ENCODE data around the gene CDYL2. TPM values are rescaled to one million over a fixed set of nuclear protein-coding genes. Genes with fewer than 3 reads are reported as not detected.

The CDYL2 gene
- total RNA-seq, 1 experiment from 2014 or later = 7.6 TPM

DNA sequence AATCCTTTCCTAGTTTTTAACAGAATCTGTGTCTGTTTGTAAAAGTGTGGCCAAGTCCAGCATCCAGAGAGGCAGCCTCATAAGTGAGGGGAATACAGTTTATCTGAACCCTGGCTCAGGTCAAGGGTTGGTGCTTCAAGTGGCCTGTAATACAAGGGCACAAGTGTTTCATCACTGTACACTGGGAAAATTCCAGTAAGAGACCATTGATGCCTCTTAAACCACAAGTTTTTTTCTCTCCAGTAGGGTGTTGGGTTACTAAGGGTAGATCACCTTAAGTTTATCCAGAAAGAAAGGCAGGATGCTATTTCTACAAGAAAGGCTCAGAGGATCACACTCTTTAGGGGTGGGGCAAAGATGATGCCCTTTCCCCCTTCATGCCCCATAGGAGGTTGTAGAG is 96.7 kb downstream of the CDYL2 start:
- Histone ChIP-seq H3K4me3 (ENCODE audit: low read length) (no peak overlapping the region), H4K20me1 (ENCODE audit: low read length) (no peaks in the 10 kb centered on the region), H3K79me2 (ENCODE audit: low read length) (no peaks in the 10 kb centered on the region), H3K4me1 (ENCODE audit: insufficient read depth, low read length) (no peaks in the 10 kb centered on the region), H3K36me3 (ENCODE audit: low read depth, low read length) (no peaks in the 10 kb centered on the region), H2AFZ (ENCODE audit: low read length) (no peak overlapping the region), H3K9me3 (ENCODE audit: low read length) (no peaks in the 10 kb centered on the region), H3K9ac (ENCODE audit: low read length) (no peak overlapping the region), H3K27me3 (ENCODE audit: low read length) (no peaks in the 10 kb centered on the region), H3K27ac (ENCODE audit: low read length) (no peak overlapping the region), H3K9me2 (replicated peaks; ENCODE audit: low read length) (no peaks in the 10 kb centered on the region), H3K4me2 (ENCODE audit: low read length) (no peak overlapping the region), H3F3A (ENCODE audit: low read length, unreplicated experiment) (no peaks in the 10 kb centered on the region)
- no TSS peak for BruUV-seq (replicated peaks)
- POLR2A ChIA-PET (ENCODE audit: unreplicated experiment) = no interaction called here
- ATAC-seq (no peak), DNase-seq (no peak)
- CTCF ChIA-PET = no interaction called here
- no peak for TF ChIP-seq EZH2phosphoT487 (IDR thresholded peaks at IDR 0.05; ENCODE audit: borderline replicate concordance, low read length)
- no peak for TF ChIP-seq EZH2 (IDR thresholded peaks at IDR 0.05; ENCODE audit: low read length, unreplicated experiment)
- TF ChIP-seq, protein P1, sequence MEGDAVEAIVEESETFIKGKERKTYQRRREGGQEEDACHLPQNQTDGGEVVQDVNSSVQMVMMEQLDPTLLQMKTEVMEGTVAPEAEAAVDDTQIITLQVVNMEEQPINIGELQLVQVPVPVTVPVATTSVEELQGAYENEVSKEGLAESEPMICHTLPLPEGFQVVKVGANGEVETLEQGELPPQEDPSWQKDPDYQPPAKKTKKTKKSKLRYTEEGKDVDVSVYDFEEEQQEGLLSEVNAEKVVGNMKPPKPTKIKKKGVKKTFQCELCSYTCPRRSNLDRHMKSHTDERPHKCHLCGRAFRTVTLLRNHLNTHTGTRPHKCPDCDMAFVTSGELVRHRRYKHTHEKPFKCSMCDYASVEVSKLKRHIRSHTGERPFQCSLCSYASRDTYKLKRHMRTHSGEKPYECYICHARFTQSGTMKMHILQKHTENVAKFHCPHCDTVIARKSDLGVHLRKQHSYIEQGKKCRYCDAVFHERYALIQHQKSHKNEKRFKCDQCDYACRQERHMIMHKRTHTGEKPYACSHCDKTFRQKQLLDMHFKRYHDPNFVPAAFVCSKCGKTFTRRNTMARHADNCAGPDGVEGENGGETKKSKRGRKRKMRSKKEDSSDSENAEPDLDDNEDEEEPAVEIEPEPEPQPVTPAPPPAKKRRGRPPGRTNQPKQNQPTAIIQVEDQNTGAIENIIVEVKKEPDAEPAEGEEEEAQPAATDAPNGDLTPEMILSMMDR (conservative IDR thresholded peaks at IDR 0.05; ENCODE audit: low read depth, low read length) = no peak
- intact Hi-C loops (cut with micrococcal nuclease) = no loop called here

DNA sequence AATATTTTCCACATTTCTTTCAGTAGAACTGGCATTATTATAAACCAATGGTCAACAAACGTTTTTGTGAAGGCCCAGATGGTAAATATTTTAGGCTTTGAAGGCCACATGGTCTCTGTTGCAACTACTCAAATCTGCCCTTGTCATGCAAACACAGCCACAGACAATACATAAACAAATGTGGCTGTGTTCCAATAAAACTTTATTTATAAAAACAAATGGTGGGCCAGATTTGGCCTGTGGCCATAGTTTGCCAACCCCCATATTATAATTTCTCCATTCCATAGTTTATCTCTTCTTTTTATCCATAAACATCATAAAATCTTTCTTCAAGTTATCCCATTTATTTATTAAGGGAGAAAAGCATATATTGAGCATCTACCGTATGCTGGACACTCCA is 98.8 kb downstream of the CDYL2 start:
- H3K36me3 ChIP-seq (ENCODE audit: low read depth, low read length) = no peaks in the 10 kb centered on the region
- no peaks in the 10 kb centered on the region for H3K9me3 ChIP-seq (ENCODE audit: low read length)
- H4K20me1 ChIP-seq (ENCODE audit: low read length) = no peaks in the 10 kb centered on the region
- no peaks in the 10 kb centered on the region for H3F3A ChIP-seq (ENCODE audit: low read length, unreplicated experiment)
- H2AFZ ChIP-seq (ENCODE audit: low read length) = no peak overlapping the region
- intact Hi-C loops (cut with micrococcal nuclease) = no loop called here
- no peak overlapping the region for H3K4me2 ChIP-seq (ENCODE audit: low read length)
- no peak for DNase-seq
- no peaks in the 10 kb centered on the region for H3K27me3 ChIP-seq (ENCODE audit: low read length)
- H3K4me1 ChIP-seq (ENCODE audit: insufficient read depth, low read length) = no peaks in the 10 kb centered on the region
- TF ChIP-seq, protein P1 (conservative IDR thresholded peaks at IDR 0.05; ENCODE audit: low read depth, low read length) = no peak
- no peak for TF ChIP-seq EZH2 (IDR thresholded peaks at IDR 0.05; ENCODE audit: low read length, unreplicated experiment)
- no peak for TF ChIP-seq EZH2phosphoT487 (IDR thresholded peaks at IDR 0.05; ENCODE audit: borderline replicate concordance, low read length)
- H3K9ac ChIP-seq (ENCODE audit: low read length) = no peak overlapping the region
- H3K9me2 ChIP-seq (replicated peaks; ENCODE audit: low read length) = no peaks in the 10 kb centered on the region
- ATAC-seq = no peak
- ChIA-PET CTCF (no interaction called here), POLR2A (ENCODE audit: unreplicated experiment) (no interaction called here)
- no peaks in the 10 kb centered on the region for H3K79me2 ChIP-seq (ENCODE audit: low read length)
- no TSS peak for BruUV-seq (replicated peaks)
- H3K27ac ChIP-seq (ENCODE audit: low read length) = no peak overlapping the region
- H3K4me3 ChIP-seq (ENCODE audit: low read length) = no peak overlapping the region

DNA sequence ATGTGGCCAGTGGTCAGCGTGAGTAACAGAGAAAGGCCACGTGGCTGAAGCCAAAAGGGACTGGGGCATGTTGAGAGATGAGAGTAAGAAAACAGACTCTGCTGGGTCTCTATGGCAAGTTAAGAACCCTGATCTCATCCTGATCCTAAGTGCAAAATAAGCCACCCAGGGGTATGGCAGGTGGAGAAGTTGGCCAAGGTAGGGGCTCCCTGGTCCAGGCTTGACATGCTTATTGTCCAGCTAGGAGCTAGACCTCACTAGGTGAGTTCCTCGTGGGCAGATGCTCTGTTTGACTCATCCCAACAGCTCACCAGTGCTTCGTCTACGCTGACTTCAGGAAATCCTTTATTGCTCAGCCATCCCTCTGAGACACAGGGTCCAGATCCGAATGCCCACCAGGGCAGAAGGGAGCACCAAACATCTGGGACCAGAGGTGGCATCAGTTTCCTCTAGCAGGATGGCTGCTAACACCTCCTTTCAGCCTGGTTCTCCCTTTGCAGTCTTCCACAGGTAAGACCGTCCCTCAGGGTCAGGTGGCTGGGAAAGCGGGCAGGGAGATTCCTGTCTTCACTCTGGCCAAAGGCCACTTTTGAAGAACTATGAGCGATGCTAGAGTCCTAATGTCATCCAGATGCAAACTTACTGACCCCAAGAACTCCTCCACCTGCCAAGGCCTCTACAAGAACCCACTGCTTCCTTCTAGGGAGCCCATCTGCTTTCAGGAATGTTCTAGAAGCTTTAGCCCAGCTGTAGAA is 99.5 kb downstream of the CDYL2 start:
- DNase-seq (no peak), ATAC-seq (no peak)
- intact Hi-C loops (cut with micrococcal nuclease) = no loop called here
- Histone ChIP-seq H3K27me3 (ENCODE audit: low read length) (no peaks in the 10 kb centered on the region), H2AFZ (ENCODE audit: low read length) (no peak overlapping the region), H3K79me2 (ENCODE audit: low read length) (no peaks in the 10 kb centered on the region), H3K36me3 (ENCODE audit: low read depth, low read length) (no peaks in the 10 kb centered on the region), H3F3A (ENCODE audit: low read length, unreplicated experiment) (no peaks in the 10 kb centered on the region), H3K9me2 (replicated peaks; ENCODE audit: low read length) (no peaks in the 10 kb centered on the region), H4K20me1 (ENCODE audit: low read length) (no peaks in the 10 kb centered on the region), H3K9me3 (ENCODE audit: low read length) (no peaks in the 10 kb centered on the region), H3K9ac (ENCODE audit: low read length) (no peak overlapping the region), H3K4me1 (ENCODE audit: insufficient read depth, low read length) (no peaks in the 10 kb centered on the region), H3K4me2 (ENCODE audit: low read length) (no peak overlapping the region), H3K27ac (ENCODE audit: low read length) (no peak overlapping the region), H3K4me3 (ENCODE audit: low read length) (no peak overlapping the region)
- BruUV-seq (replicated peaks) = no TSS peak
- no peak for TF ChIP-seq EZH2phosphoT487 (IDR thresholded peaks at IDR 0.05; ENCODE audit: borderline replicate concordance, low read length)
- TF ChIP-seq EZH2 (IDR thresholded peaks at IDR 0.05; ENCODE audit: low read length, unreplicated experiment) = no peak
- TF ChIP-seq, protein P1 (conservative IDR thresholded peaks at IDR 0.05; ENCODE audit: low read depth, low read length) = no peak
- POLR2A ChIA-PET (ENCODE audit: unreplicated experiment) = no interaction called here
- CTCF ChIA-PET = no interaction called here
